ENCODE results near the gene ING3. TPM values are rescaled to one million over a fixed set of nuclear protein-coding genes. Genes with fewer than 3 reads are reported as not detected.

The ING3 gene
- total RNA-seq, 1 experiment from 2014 or later, result 16.1 TPM

DNA sequence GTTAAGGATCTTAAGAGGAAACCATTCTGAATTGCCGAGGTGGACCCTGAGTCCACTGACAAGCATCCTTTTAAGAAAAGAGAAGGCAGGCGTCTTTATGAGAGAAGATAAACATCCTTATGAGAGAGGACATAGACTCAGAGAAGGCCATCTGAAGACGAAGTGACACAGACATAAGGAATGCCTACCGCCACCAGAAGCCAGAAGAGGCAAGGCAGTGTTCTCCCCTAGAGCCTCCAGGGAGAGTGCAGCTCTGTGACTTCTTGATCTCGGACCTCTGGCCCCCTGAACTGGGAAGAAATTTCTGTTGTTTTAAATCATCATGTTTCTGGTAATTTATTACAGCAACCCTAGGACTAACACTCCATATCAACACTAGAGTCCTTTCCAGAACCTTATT is 25.2 kb upstream of the ING3 start:
- Histone ChIP-seq H3K27me3 (replicated peaks; ENCODE audit: insufficient read depth, low read depth, low read length, poor library complexity) (no peaks in the 10 kb centered on the region), H3K36me3 (ENCODE audit: insufficient read depth, low read length, poor library complexity, severe bottlenecking) (no peaks in the 10 kb centered on the region), H3K4me1 (ENCODE audit: insufficient read depth, low read length, poor library complexity, severe bottlenecking) (no peaks in the 10 kb centered on the region), H3K4me3 (ENCODE audit: low read depth, low read length, poor library complexity, severe bottlenecking) (no peak overlapping the region), H3K27ac (ENCODE audit: low read depth, low read length, poor library complexity, severe bottlenecking) (no peak overlapping the region), H3K9me3 (ENCODE audit: low read depth, low read length, poor library complexity, severe bottlenecking) (no peaks in the 10 kb centered on the region)
- intact Hi-C loops (cut with micrococcal nuclease; ENCODE audit: unreplicated experiment), result no loop called here
- BruUV-seq (replicated peaks), result no TSS peak
- DNase-seq (ENCODE audit: low spot score), result no peak
- ChIA-PET POLR2A (ENCODE audit: low non-redundant PET) (no interaction called here), CTCF (no interaction called here)
- no peak for TF ChIP-seq EZH2 (IDR thresholded peaks at IDR 0.05; ENCODE audit: borderline replicate concordance, low read depth, low read length, poor library complexity, severe bottlenecking)
- TF ChIP-seq, protein P1, sequence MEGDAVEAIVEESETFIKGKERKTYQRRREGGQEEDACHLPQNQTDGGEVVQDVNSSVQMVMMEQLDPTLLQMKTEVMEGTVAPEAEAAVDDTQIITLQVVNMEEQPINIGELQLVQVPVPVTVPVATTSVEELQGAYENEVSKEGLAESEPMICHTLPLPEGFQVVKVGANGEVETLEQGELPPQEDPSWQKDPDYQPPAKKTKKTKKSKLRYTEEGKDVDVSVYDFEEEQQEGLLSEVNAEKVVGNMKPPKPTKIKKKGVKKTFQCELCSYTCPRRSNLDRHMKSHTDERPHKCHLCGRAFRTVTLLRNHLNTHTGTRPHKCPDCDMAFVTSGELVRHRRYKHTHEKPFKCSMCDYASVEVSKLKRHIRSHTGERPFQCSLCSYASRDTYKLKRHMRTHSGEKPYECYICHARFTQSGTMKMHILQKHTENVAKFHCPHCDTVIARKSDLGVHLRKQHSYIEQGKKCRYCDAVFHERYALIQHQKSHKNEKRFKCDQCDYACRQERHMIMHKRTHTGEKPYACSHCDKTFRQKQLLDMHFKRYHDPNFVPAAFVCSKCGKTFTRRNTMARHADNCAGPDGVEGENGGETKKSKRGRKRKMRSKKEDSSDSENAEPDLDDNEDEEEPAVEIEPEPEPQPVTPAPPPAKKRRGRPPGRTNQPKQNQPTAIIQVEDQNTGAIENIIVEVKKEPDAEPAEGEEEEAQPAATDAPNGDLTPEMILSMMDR (conservative IDR thresholded peaks at IDR 0.05; ENCODE audit: low read depth, low read length), result no peak

DNA sequence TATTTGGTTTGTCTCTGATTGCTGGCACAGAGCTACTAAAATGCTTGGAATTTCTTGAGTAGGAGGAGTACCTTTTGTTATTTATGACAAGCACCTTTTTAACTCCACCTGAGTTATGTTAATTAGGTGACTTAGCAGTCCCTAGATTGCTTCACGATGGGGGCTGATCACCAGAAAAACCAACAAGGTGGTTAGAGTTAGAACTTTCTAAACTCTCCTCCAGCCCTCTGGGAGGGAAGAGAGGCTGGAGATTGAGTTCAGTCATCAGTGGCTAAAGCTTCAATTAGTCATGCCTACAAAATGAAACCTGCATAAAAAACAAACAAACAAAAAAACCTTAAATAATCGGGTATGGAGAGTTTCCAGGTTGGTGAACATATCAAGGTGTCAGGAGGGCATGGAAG is 23.6 kb upstream of the ING3 start:
- ChIA-PET POLR2A (ENCODE audit: low non-redundant PET) (no interaction called here), CTCF (no interaction called here)
- no peak for TF ChIP-seq EZH2 (IDR thresholded peaks at IDR 0.05; ENCODE audit: borderline replicate concordance, low read depth, low read length, poor library complexity, severe bottlenecking)
- TF ChIP-seq, protein P1 (conservative IDR thresholded peaks at IDR 0.05; ENCODE audit: low read depth, low read length), result no peak
- Histone ChIP-seq H3K4me1 (ENCODE audit: insufficient read depth, low read length, poor library complexity, severe bottlenecking) (no peaks in the 10 kb centered on the region), H3K27ac (ENCODE audit: low read depth, low read length, poor library complexity, severe bottlenecking) (no peak overlapping the region), H3K4me3 (ENCODE audit: low read depth, low read length, poor library complexity, severe bottlenecking) (no peak overlapping the region), H3K27me3 (replicated peaks; ENCODE audit: insufficient read depth, low read depth, low read length, poor library complexity) (no peaks in the 10 kb centered on the region), H3K36me3 (ENCODE audit: insufficient read depth, low read length, poor library complexity, severe bottlenecking) (no peaks in the 10 kb centered on the region), H3K9me3 (ENCODE audit: low read depth, low read length, poor library complexity, severe bottlenecking) (no peaks in the 10 kb centered on the region)
- intact Hi-C loops (cut with micrococcal nuclease; ENCODE audit: unreplicated experiment), result no loop called here
- no TSS peak for BruUV-seq (replicated peaks)
- DNase-seq (ENCODE audit: low spot score), result no peak

DNA sequence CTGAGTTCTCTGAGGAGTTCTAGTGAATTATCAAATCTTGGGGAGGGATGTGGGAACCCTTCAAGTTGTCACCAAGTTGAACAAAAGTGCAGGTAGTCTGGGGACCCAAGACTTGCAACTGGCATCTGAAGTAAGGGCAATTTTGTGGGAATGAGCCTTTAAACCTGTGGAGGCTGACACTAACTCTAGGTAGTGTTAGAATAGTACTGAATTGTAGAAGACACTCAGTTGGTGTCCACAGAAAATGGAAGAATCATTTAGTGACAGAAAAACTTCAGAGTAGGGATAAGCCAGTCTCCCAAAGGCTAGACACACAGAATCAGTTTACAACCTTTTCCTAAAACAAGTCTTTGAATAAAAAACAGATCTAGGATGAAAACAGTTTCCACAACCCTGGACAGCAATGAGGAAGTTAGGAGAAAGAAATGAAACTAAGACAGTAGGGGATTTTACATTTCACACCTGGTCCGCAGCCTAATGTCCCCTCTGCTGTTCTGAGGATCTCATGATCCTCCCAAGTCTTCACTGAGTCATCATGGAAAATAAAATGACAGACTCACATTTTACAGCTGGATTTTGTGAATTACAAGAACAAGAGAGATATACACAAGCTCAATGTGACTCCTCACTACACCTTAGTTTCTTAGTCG is 23.0 kb upstream of the ING3 start:
- Histone ChIP-seq H3K27me3 (replicated peaks; ENCODE audit: insufficient read depth, low read depth, low read length, poor library complexity) (no peaks in the 10 kb centered on the region), H3K4me1 (ENCODE audit: insufficient read depth, low read length, poor library complexity, severe bottlenecking) (no peaks in the 10 kb centered on the region), H3K27ac (ENCODE audit: low read depth, low read length, poor library complexity, severe bottlenecking) (no peak overlapping the region), H3K9me3 (ENCODE audit: low read depth, low read length, poor library complexity, severe bottlenecking) (no peaks in the 10 kb centered on the region), H3K4me3 (ENCODE audit: low read depth, low read length, poor library complexity, severe bottlenecking) (no peak overlapping the region), H3K36me3 (ENCODE audit: insufficient read depth, low read length, poor library complexity, severe bottlenecking) (no peaks in the 10 kb centered on the region)
- ChIA-PET CTCF (no interaction called here), POLR2A (ENCODE audit: low non-redundant PET) (no interaction called here)
- intact Hi-C loops (cut with micrococcal nuclease; ENCODE audit: unreplicated experiment), result no loop called here
- TF ChIP-seq EZH2 (IDR thresholded peaks at IDR 0.05; ENCODE audit: borderline replicate concordance, low read depth, low read length, poor library complexity, severe bottlenecking), result no peak
- TF ChIP-seq, protein P1 (conservative IDR thresholded peaks at IDR 0.05; ENCODE audit: low read depth, low read length), result no peak
- DNase-seq (ENCODE audit: low spot score), result no peak
- BruUV-seq (replicated peaks), result no TSS peak
